Naive B cell (primary cell): ENCODE results near the gene EGFL8. TPM values are rescaled to one million over a fixed set of nuclear protein-coding genes. Genes with fewer than 3 reads are reported as not detected.

Source experiments
- polyA plus RNA-seq, 6 donors: library from polyadenylated mRNA; unstranded; fragments of 300-500 nt; fragmentation: Illumina TruSeq; gene quantifications; one replicate each; pipeline ENCODE4 v1.2.3, GENCODE V29; 2021; ENCODE audit warnings: low read depth in 6 of 6

Gene EGFL8
- polyA plus RNA-seq, 6 donors from 2014 or later = not detected

Other genes starting within 250 kb of the EGFL8 start
- under 1 TPM in 1 of 6 donors, not detected in 5; 0.31 TPM for gene C2, start 236.9 kb upstream of the EGFL8 start, polyA plus RNA-seq
- gene CFB, start 218.5 kb upstream of the EGFL8 start, polyA plus RNA-seq = 1 to 10 TPM in 3 of 6 donors, under 1 TPM in 1, not detected in 2; 0.68 to 1.6 (median 1.1) TPM
- gene NELFE, start 205.6 kb upstream of the EGFL8 start, polyA plus RNA-seq = 100 to 1,000 TPM in 1 of 6 donors, 10 to 100 TPM in 5; 59.1 to 104 (median 65.3) TPM
- gene SKIC2, start 205.4 kb upstream of the EGFL8 start, polyA plus RNA-seq = 10 to 100 TPM; 10.7 to 21.0 (median 18.1) TPM
- 10 to 100 TPM; 15.5 to 24.0 (median 20.5) TPM for gene DXO, start 192.5 kb upstream of the EGFL8 start, polyA plus RNA-seq
- under 1 TPM in 3 of 6 donors, not detected in 3; 0.27 to 0.54 (median 0.29) TPM for gene C4A, start 182.5 kb upstream of the EGFL8 start, polyA plus RNA-seq
- 1 to 10 TPM in 1 of 6 donors, under 1 TPM in 1, not detected in 4; 0.60 to 1.0 TPM for gene C4B, start 149.8 kb upstream of the EGFL8 start, polyA plus RNA-seq
- not detected for gene CYP21A2, start 126.2 kb upstream of the EGFL8 start, polyA plus RNA-seq
- gene TNXB, start 55.3 kb upstream of the EGFL8 start, polyA plus RNA-seq = under 1 TPM in 2 of 6 donors, not detected in 4; 0.23 to 0.44 TPM
- 10 to 100 TPM; 25.7 to 35.0 (median 32.4) TPM for gene ATF6B, start 36.3 kb upstream of the EGFL8 start, polyA plus RNA-seq
- 1 to 10 TPM in 5 of 6 donors, not detected in 1; 1.0 to 3.4 (median 1.6) TPM for gene FKBPL, start 34.3 kb upstream of the EGFL8 start, polyA plus RNA-seq
- not detected for gene PRRT1, start 12.7 kb upstream of the EGFL8 start, polyA plus RNA-seq
- 1 to 10 TPM in 4 of 6 donors, under 1 TPM in 1, not detected in 1; 0.96 to 3.0 (median 2.0) TPM for gene PPT2, start 10.5 kb upstream of the EGFL8 start, polyA plus RNA-seq
- gene AGPAT1, start 11.5 kb downstream of the EGFL8 start, polyA plus RNA-seq = 10 to 100 TPM in 5 of 6 donors, 1 to 10 TPM in 1; 9.1 to 20.6 (median 13.1) TPM
- 100 to 1,000 TPM in 3 of 6 donors, 10 to 100 TPM in 3; 85.9 to 116 (median 102) TPM for gene RNF5, start 13.8 kb downstream of the EGFL8 start, polyA plus RNA-seq
- gene AGER, start 19.7 kb downstream of the EGFL8 start, polyA plus RNA-seq = 1 to 10 TPM in 1 of 6 donors, under 1 TPM in 3, not detected in 2; 0.32 to 1.1 (median 0.63) TPM
- gene PBX2, start 25.6 kb downstream of the EGFL8 start, polyA plus RNA-seq = 1 to 10 TPM in 5 of 6 donors, under 1 TPM in 1; 0.64 to 4.0 (median 3.1) TPM
- 100 to 1,000 TPM in 5 of 6 donors, 10 to 100 TPM in 1; 99.0 to 145 (median 125) TPM for gene GPSM3, start 28.0 kb downstream of the EGFL8 start, polyA plus RNA-seq
- 1 to 10 TPM; 5.1 to 10.0 (median 8.4) TPM for gene NOTCH4, start 59.5 kb downstream of the EGFL8 start, polyA plus RNA-seq
- not detected for gene TSBP1, start 207.3 kb downstream of the EGFL8 start, polyA plus RNA-seq
- gene BTNL2, start 242.6 kb downstream of the EGFL8 start, polyA plus RNA-seq = not detected